Lower lobe of right lung (tissue), 2 donors: ENCODE data around the gene NPM3. TPM values are rescaled to one million over a fixed set of nuclear protein-coding genes. Genes with fewer than 3 reads are reported as not detected.
"Not testable (repeated sequence)": the region's sequence is repeated elsewhere in the genome, so short reads cannot be mapped to it uniquely, and the experiment has no call there.

Experiments
- ATAC-seq, 2 donors: fragments of 200-7000 bp; cut with Tn5 transposase; one replicate each; pipeline ENCODE4 v1.9.1; 2020 to 2022; ENCODE audit warnings: mild to moderate bottlenecking in 2 of 2, moderate library complexity in 2 of 2
- DNase-seq: peaks from one replicate; pipeline ENCODE4 v3.0.0-alpha.2; 2020
- H3K27ac ChIP-seq: fragments of 200-600 bp; one replicate; pipeline ENCODE4 v1.8.0; 2022
- H3K27me3 ChIP-seq: fragments of 200-600 bp; one replicate; pipeline ENCODE4 v1.8.0; 2022; ENCODE audit warnings: low read depth
- H3K36me3 ChIP-seq: fragments of 200-600 bp; one replicate; pipeline ENCODE4 v1.8.0; 2022; ENCODE audit warnings: mild to moderate bottlenecking
- H3K4me1 ChIP-seq: fragments of 200-600 bp; one replicate; pipeline ENCODE4 v1.8.0; 2022
- H3K4me3 ChIP-seq: fragments of 200-600 bp; one replicate; pipeline ENCODE4 v1.8.0; 2022; ENCODE audit warnings: mild to moderate bottlenecking
- H3K9me3 ChIP-seq: fragments of 200-600 bp; one replicate; pipeline ENCODE4 v1.8.0; 2022
- intact Hi-C: fragments of 100-400 bp; cut with DNase I; formaldehyde crosslinking; loops from one replicate; pipeline ENCODE4 v1.11.0; 2022
- total RNA-seq: library from RNA; stranded (reverse); fragmentation: NEBNext Ultra II Directional; extraction: Animal tissue kit (Norgen Biotek cat#: 25700); gene quantifications from one replicate; pipeline ENCODE4 v1.2.1, GENCODE V29; 2021
- TF ChIP-seq, protein P1 (sequence below): fragments of 200-600 bp; IDR thresholded peaks from one replicate; pipeline ENCODE4 v1.8.0; 2022; ENCODE audit warnings: antibody characterized with exemption, mild to moderate bottlenecking
- donor health status: DM: no; HTN: yes; CAD: no; lungs with severe emphysema.

Gene NPM3
- total RNA-seq, 1 donor from 2014 or later = 17.4 TPM

GRCh38 chr10:101793526-101793925 is 10.3 kb upstream of the NPM3 start:
- no peak overlapping the region for H3K4me3 ChIP-seq
- no peaks in the 10 kb centered on the region for H3K4me1 ChIP-seq
- ATAC-seq (no peak), DNase-seq (no peak)
- H3K36me3 ChIP-seq = peaks cover 100% of the 10 kb centered on the region
- TF ChIP-seq, protein P1, sequence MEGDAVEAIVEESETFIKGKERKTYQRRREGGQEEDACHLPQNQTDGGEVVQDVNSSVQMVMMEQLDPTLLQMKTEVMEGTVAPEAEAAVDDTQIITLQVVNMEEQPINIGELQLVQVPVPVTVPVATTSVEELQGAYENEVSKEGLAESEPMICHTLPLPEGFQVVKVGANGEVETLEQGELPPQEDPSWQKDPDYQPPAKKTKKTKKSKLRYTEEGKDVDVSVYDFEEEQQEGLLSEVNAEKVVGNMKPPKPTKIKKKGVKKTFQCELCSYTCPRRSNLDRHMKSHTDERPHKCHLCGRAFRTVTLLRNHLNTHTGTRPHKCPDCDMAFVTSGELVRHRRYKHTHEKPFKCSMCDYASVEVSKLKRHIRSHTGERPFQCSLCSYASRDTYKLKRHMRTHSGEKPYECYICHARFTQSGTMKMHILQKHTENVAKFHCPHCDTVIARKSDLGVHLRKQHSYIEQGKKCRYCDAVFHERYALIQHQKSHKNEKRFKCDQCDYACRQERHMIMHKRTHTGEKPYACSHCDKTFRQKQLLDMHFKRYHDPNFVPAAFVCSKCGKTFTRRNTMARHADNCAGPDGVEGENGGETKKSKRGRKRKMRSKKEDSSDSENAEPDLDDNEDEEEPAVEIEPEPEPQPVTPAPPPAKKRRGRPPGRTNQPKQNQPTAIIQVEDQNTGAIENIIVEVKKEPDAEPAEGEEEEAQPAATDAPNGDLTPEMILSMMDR = no peak
- no peak overlapping the region for H3K27ac ChIP-seq
- intact Hi-C loops = no loop called here
- H3K27me3 ChIP-seq = no peaks in the 10 kb centered on the region
- no peaks in the 10 kb centered on the region for H3K9me3 ChIP-seq

- ATAC-seq (peak in 1 of 2 donors; percentile 15), DNase-seq (no peak)
- Histone ChIP-seq H3K4me1 (no peaks in the 10 kb centered on the region), H3K27me3 (no peaks in the 10 kb centered on the region), H3K36me3 (peaks cover 100% of the 10 kb centered on the region), H3K9me3 (no peaks in the 10 kb centered on the region), H3K4me3 (no peak overlapping the region), H3K27ac (no peak overlapping the region)
- intact Hi-C loops = no loop called here
- TF ChIP-seq, protein P1 = no peak
Measured at GRCh38 chr10:101789686-101790085, 6.4 kb upstream of the NPM3 start.

DNA sequence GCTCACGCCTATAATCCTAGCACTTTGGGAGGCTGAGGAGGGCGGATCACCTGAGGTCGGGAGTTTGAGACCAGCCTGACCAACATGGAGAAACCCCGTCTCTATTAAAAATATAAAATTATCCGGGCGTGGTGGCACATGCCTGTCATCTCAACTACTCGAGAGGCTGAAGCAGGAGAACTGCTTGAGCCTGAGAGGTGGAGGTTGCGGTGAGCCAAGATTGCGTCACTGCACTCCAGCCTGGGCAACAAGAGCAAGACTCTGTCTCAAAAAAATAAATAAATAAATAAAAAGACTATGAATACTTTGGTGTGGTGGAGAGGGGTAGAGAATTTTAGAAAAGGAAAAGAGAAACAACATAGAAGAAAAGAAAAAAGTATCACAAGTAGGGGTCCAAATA is 6.0 kb upstream of the NPM3 start:
- H3K4me3 ChIP-seq, H3K4me1 ChIP-seq, H3K27me3 ChIP-seq, intact Hi-C loops, H3K9me3 ChIP-seq, H3K27ac ChIP-seq: not testable (repeated sequence)
- DNase-seq = peak; percentile 70
- H3K36me3 ChIP-seq = peaks cover 100% of the 10 kb centered on the region
- peak; percentile 50 to 79 for ATAC-seq

DNA sequence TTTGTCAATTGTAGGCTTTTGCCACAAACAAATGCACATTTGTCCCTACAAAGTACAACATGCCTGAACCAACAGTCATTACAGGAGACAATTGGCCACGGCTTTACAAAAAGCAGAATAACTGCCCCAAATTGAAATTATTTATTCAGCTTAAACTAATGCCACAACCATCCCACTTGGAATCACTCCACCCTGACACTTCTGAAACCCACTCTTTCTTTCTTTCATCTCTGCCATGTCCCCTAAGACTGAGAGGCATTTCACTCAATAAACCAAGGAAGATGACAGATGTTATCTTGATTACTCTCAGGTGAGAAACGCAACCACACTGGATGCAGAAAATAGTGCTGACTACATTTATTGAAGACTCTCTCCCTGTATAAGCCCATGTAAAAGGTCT is 2.6 kb upstream of the NPM3 start:
- DNase-seq = no peak

GRCh38 chr10:101784558-101784957 is 1.3 kb upstream of the NPM3 start:
- TF ChIP-seq, protein P1 = no peak
- Histone ChIP-seq H3K27me3 (peaks cover 3% of the 10 kb centered on the region), H3K9me3 (no peaks in the 10 kb centered on the region), H3K36me3 (peaks cover 55% of the 10 kb centered on the region), H3K27ac (no peak overlapping the region), H3K4me3 (no peak overlapping the region), H3K4me1 (peaks cover 42% of the 10 kb centered on the region)
- ATAC-seq (no peak), DNase-seq (no peak)
- intact Hi-C loops = no loop called here

More for the DNA sequence above, 2.6 kb upstream of the NPM3 start:
- no peak overlapping the region for H3K4me3 ChIP-seq
- TF ChIP-seq, protein P1 = no peak
- no peaks in the 10 kb centered on the region for H3K27me3 ChIP-seq
- intact Hi-C loops = no loop called here
- peaks cover 29% of the 10 kb centered on the region for H3K4me1 ChIP-seq
- no peaks in the 10 kb centered on the region for H3K9me3 ChIP-seq
- ATAC-seq = no peak
- H3K27ac ChIP-seq = no peak overlapping the region
- peaks cover 68% of the 10 kb centered on the region for H3K36me3 ChIP-seq

DNA sequence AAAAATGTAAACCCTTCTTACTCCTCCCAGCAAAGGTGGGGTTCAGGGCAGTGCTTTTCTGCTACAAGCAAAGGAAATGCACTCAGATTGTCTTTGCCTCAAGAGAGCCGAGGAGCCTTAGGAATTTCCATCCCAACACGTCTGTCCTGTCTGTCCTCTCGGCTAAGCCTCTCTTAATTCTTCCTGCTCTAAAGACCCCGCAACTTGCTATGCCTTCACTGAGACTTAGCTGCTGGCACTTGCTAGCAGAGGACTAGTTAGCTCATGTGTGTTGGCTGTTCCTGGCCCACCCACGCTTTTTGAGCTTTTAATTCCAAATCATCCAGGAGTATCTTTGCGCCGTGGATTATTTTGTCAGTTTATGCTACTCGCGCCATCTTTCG is 481 bp upstream of the NPM3 start:
- H3K4me3 ChIP-seq = peak overlapping the region; percentile 73
- no peaks in the 10 kb centered on the region for H3K9me3 ChIP-seq

More for the DNA sequence above, 481 bp upstream of the NPM3 start:
- DNase-seq = no peak
- intact Hi-C loops = no loop called here
- H3K4me1 ChIP-seq = peaks cover 50% of the 10 kb centered on the region
- TF ChIP-seq, protein P1 = no peak
- peaks cover 5% of the 10 kb centered on the region for H3K27me3 ChIP-seq
- ATAC-seq = no peak
- peaks cover 47% of the 10 kb centered on the region for H3K36me3 ChIP-seq
- peak overlapping the region; percentile 47 for H3K27ac ChIP-seq
